BJ (cell line): ENCODE measurements around the gene GALNT17. TPM values are rescaled to one million over a fixed set of nuclear protein-coding genes. Genes with fewer than 3 reads are reported as not detected.

Experiments
- CTCF ChIA-PET: fragments of 350-600 bp; formaldehyde crosslinking; extraction: SDS; loops from one replicate; lab custom pipeline; 2021; ENCODE audit warnings: antibody characterized with exemption, inconsistent platforms; lab: Yijun Ruan, JAX
- POLR2A ChIA-PET: fragments of 300-600 bp; sonication (Branson Sonifier 250); formaldehyde crosslinking; extraction: SDS; loops from one replicate; lab custom pipeline; 2021; ENCODE audit warnings: antibody characterized with exemption; lab: Charles Lee
- DNase-seq: peaks from one replicate; pipeline ENCODE4 v3.0.0-alpha.2; 2011; ENCODE audit warnings: low read depth
- H3K27me3 ChIP-seq: 2 replicates; pipeline ENCODE4 v1.6.0; 2011; ENCODE audit warnings: low read length; ENCODE audit not compliant: control insufficient read depth, insufficient read depth
- H3K36me3 ChIP-seq: 2 replicates; pipeline ENCODE4 v1.5.1; 2011; ENCODE audit warnings: low read length; ENCODE audit not compliant: control insufficient read depth, insufficient read depth
- H3K4me3 ChIP-seq: 2 replicates; pipeline ENCODE4 v1.5.1; 2011; ENCODE audit warnings: low read depth, mild to moderate bottlenecking, control low read depth, low read length
- CTCF ChIP-seq: IDR thresholded peaks from 2 replicates; pipeline ENCODE4 v1.5.1; 2011; ENCODE audit warnings: low read depth, mild to moderate bottlenecking, control low read depth, inconsistent platforms, low read length, moderate library complexity; ENCODE audit not compliant: insufficient read depth
- polyA plus RNA-seq: library from polyadenylated mRNA; depleted of rRNA; stranded (reverse); fragments of >200 nt; gene quantifications from 2 replicates; pipeline ENCODE4 v1.2.3, GENCODE V29; 2011

Gene GALNT17
- polyA plus RNA-seq, 1 experiment, result not detected

GRCh38 chr7:71506822-71507221 lies 374.9 kb downstream of the GALNT17 start:
- H3K4me3 ChIP-seq, result no peak overlapping the region
- H3K36me3 ChIP-seq, result no peaks in the 10 kb centered on the region
- no peak for TF ChIP-seq CTCF
- ChIA-PET CTCF (no interaction called here), POLR2A (no interaction called here)
- no peaks in the 10 kb centered on the region for H3K27me3 ChIP-seq
- DNase-seq, result no peak

GRCh38 chr7:71507680-71508602 lies 376.0 kb downstream of the GALNT17 start:
- TF ChIP-seq CTCF, result no peak
- Histone ChIP-seq H3K36me3 (no peaks in the 10 kb centered on the region), H3K4me3 (no peak overlapping the region), H3K27me3 (no peaks in the 10 kb centered on the region)
- DNase-seq, result no peak
- ChIA-PET POLR2A (no interaction called here), CTCF (no interaction called here)

DNA sequence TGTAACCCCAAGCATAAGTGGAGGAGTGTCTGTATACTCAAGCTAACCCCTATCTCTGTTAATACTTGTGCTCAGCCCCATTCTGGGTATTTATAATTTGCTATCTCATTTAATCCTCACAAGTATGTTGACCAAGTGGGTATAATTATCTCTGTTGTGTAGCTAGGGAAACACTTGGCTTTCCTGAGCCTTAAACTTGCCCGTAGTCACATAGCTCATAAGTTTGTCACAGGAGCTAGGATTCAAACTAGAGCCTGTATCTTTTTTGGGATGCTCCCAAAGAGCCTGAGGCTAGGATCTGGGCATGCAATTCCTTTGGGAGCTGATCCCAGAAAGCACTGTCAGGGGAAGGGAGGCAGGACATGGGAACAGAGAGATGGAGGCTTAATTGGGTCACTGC lies 377.4 kb downstream of the GALNT17 start:
- no peak overlapping the region for H3K4me3 ChIP-seq
- ChIA-PET POLR2A (no interaction called here), CTCF (no interaction called here)
- H3K27me3 ChIP-seq, result no peaks in the 10 kb centered on the region
- DNase-seq, result no peak
- TF ChIP-seq CTCF, result no peak
- H3K36me3 ChIP-seq, result no peaks in the 10 kb centered on the region

GRCh38 chr7:71511361-71511807 lies 379.4 kb downstream of the GALNT17 start:
- POLR2A ChIA-PET, result no interaction called here
- no peak for DNase-seq
- Histone ChIP-seq H3K27me3 (no peaks in the 10 kb centered on the region), H3K36me3 (no peaks in the 10 kb centered on the region), H3K4me3 (no peak overlapping the region)
- CTCF ChIA-PET, result no interaction called here
- TF ChIP-seq CTCF, result no peak

DNA sequence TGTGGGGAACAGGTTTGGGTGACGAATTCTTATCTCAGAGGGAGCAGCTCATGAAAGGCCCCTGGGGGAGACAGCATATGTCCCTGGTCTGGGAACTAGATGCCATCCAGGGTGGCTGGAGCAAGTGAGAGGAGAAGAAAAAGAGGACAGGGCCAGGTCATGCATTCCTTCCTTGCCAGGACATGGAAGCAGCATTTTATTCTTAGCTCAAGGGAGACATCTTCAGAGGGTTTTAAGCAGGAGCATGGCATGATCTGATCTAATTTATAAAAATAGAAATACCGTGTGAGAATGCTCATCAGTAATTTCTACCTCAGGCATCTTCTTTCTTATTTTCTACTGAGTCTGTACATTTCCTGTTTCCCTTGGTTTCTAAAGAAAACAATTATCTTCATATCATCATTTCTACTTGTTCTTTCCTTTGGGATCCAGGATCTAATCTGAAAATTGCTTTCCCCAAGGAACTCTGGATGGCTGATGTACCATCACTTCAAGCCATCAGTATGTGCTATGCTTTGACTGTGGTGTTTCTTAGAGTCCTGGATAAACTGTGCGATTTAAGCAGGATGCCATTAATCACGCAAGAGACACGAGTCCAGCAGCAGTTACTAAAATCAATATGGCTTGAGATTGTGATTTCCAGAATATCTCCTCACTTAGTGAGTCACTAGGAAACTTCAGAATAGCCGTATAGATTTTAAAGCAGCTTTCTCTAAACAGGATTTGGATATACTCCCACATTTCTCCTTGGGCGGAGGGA lies 386.2 kb downstream of the GALNT17 start:
- DNase-seq, result no peak
- CTCF ChIA-PET, result no interaction called here
- no peak for TF ChIP-seq CTCF
- no peak overlapping the region for H3K4me3 ChIP-seq
- H3K36me3 ChIP-seq, result no peaks in the 10 kb centered on the region
- POLR2A ChIA-PET, result no interaction called here
- no peaks in the 10 kb centered on the region for H3K27me3 ChIP-seq
